ENCODE data around the gene AREL1. TPM values are rescaled to one million over a fixed set of nuclear protein-coding genes. Genes with fewer than 3 reads are reported as not detected.

The AREL1 gene
- total RNA-seq, 1 experiment from 2014 or later = 45.9 TPM

DNA sequence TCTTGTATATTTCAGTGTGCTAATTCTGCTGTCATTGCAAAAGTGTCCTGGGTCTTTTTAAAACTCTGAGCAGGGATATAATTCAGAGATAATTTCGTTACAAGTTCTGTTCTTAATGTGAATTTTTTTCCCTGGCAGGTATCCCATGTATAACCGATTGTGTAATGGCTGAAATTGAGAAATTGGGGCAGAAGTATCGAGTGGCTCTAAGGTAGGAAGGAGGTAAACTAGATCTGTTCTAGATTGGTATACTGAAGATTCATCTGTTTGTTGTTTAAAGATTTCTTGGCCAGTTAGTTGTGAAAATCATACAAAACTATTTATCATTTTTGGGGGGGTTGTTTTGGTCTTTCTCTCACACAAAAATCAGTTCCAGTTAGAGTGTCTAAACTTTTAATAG lies 10.3 kb upstream of the AREL1 start:
- Histone ChIP-seq H2AFZ (ENCODE audit: low read depth, low read length, poor library complexity, severe bottlenecking) (no peak overlapping the region), H3K9me2 (ENCODE audit: insufficient read depth) (no peaks in the 10 kb centered on the region), H4K20me1 (ENCODE audit: insufficient read depth) (no peaks in the 10 kb centered on the region), H3K9me3 (ENCODE audit: control insufficient read depth in 1 of 2, insufficient read depth in 1 of 2, low read depth in 1 of 2, low read length in 2 of 2) (no peaks in the 10 kb centered on the region), H3K27ac (ENCODE audit: low read depth, low read length) (no peak overlapping the region), H3K79me2 (ENCODE audit: insufficient read depth, low read length) (no peaks in the 10 kb centered on the region), H3K36me3 (ENCODE audit: control insufficient read depth in 1 of 2, insufficient read depth in 2 of 2, low read length in 2 of 2) (peaks cover 12 to 16% of the 10 kb centered on the region in 2 experiments; a peak in 2 of 4 replicates), H3K27me3 (ENCODE audit: insufficient read depth, low read length) (no peaks in the 10 kb centered on the region), H3K9ac (ENCODE audit: low read length) (no peak overlapping the region), H3K4me2 (ENCODE audit: low read length) (no peak overlapping the region), H3K4me1 (ENCODE audit: control insufficient read depth in 1 of 2, insufficient read depth in 2 of 2, low read length in 2 of 2) (no peaks in the 10 kb centered on the region), H3K4me3 (replicated peaks in 1 of 2; ENCODE audit: low read depth in 1 of 2, low read length in 2 of 2) (no peak overlapping the region)
- ChIA-PET CTCF (no interaction called here), RAD21 (ENCODE audit: low non-redundant PET in 1 of 2, low total read pairs in 2 of 2, uncharacterized antibody in 2 of 2, unreplicated experiment in 2 of 2) (no interaction called here), POLR2A (no interaction called here)
- no TSS peak for BruUV-seq (replicated peaks)
- DNase-seq (ENCODE audit: low read depth, low spot score) = no peak
- ATAC-seq = no peak
- TF ChIP-seq SRF (IDR thresholded peaks at IDR 0.05; ENCODE audit: low read depth) (no peak), RAD21 (IDR thresholded peaks at IDR 0.05; ENCODE audit: low read depth) (no peak)
- TF ChIP-seq, protein P1, sequence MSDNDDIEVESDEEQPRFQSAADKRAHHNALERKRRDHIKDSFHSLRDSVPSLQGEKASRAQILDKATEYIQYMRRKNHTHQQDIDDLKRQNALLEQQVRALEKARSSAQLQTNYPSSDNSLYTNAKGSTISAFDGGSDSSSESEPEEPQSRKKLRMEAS (IDR thresholded peaks at IDR 0.05) = no peak
- TF ChIP-seq, protein P2, sequence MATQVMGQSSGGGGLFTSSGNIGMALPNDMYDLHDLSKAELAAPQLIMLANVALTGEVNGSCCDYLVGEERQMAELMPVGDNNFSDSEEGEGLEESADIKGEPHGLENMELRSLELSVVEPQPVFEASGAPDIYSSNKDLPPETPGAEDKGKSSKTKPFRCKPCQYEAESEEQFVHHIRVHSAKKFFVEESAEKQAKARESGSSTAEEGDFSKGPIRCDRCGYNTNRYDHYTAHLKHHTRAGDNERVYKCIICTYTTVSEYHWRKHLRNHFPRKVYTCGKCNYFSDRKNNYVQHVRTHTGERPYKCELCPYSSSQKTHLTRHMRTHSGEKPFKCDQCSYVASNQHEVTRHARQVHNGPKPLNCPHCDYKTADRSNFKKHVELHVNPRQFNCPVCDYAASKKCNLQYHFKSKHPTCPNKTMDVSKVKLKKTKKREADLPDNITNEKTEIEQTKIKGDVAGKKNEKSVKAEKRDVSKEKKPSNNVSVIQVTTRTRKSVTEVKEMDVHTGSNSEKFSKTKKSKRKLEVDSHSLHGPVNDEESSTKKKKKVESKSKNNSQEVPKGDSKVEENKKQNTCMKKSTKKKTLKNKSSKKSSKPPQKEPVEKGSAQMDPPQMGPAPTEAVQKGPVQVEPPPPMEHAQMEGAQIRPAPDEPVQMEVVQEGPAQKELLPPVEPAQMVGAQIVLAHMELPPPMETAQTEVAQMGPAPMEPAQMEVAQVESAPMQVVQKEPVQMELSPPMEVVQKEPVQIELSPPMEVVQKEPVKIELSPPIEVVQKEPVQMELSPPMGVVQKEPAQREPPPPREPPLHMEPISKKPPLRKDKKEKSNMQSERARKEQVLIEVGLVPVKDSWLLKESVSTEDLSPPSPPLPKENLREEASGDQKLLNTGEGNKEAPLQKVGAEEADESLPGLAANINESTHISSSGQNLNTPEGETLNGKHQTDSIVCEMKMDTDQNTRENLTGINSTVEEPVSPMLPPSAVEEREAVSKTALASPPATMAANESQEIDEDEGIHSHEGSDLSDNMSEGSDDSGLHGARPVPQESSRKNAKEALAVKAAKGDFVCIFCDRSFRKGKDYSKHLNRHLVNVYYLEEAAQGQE (IDR thresholded peaks at IDR 0.05; ENCODE audit: low read depth) = no peak
- intact Hi-C loops (cut with micrococcal nuclease) = no loop called here

DNA sequence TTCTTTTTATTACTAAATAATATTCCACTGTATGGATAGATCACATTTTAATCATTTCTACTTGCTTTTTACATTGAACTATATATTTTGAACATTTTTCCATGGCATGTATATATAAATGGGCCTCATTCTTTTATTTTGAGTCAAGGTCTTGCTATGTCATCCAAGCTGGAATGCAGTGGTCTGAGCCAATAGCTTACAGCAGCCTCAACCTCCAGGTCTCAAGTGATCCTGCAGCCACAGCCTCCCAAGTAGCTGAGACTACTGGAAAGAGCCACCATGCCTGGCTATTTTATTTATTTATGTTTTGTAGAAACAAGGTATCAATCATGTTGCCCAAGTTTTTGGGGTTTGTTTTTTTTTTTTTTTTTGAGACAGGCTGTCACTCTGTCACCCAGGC lies 7.6 kb upstream of the AREL1 start:
- H3K27me3 ChIP-seq (ENCODE audit: insufficient read depth, low read length) = no peaks in the 10 kb centered on the region
- CTCF ChIA-PET = interaction anchor here (0.7 kb wide), 1 partner anchor 583 kb away, joined by 4 read pairs; no protein-coding TSS in a partner anchor
- no TSS peak for BruUV-seq (replicated peaks)
- POLR2A ChIA-PET = no interaction called here
- H3K36me3 ChIP-seq (ENCODE audit: control insufficient read depth in 1 of 2, insufficient read depth in 2 of 2, low read length in 2 of 2) = peaks cover 12 to 35% of the 10 kb centered on the region in 2 experiments; a peak in 3 of 4 replicates
- DNase-seq (ENCODE audit: low read depth, low spot score) (no peak), ATAC-seq (no peak)
- H4K20me1 ChIP-seq (ENCODE audit: insufficient read depth) = no peaks in the 10 kb centered on the region
- RAD21 ChIA-PET (ENCODE audit: low non-redundant PET in 1 of 2, low total read pairs in 2 of 2, uncharacterized antibody in 2 of 2, unreplicated experiment in 2 of 2) = no interaction called here
- H3K9me2 ChIP-seq (ENCODE audit: insufficient read depth) = no peaks in the 10 kb centered on the region
- TF ChIP-seq, protein P1 (IDR thresholded peaks at IDR 0.05) = no peak
- no peak for TF ChIP-seq TCF7L2 (IDR thresholded peaks at IDR 0.05; ENCODE audit: borderline replicate concordance, extremely low read depth, insufficient read depth, insufficient read length)
- intact Hi-C loops (cut with micrococcal nuclease) = no loop called here
- no peak overlapping the region for H3K27ac ChIP-seq (ENCODE audit: low read depth, low read length)
- H3K79me2 ChIP-seq (ENCODE audit: insufficient read depth, low read length) = no peaks in the 10 kb centered on the region
- no peaks in the 10 kb centered on the region for H3K9me3 ChIP-seq (ENCODE audit: control insufficient read depth in 1 of 2, insufficient read depth in 1 of 2, low read depth in 1 of 2, low read length in 2 of 2)
- H2AFZ ChIP-seq (ENCODE audit: low read depth, low read length, poor library complexity, severe bottlenecking) = no peak overlapping the region
- no peak overlapping the region for H3K4me3 ChIP-seq (replicated peaks in 1 of 2; ENCODE audit: low read depth in 1 of 2, low read length in 2 of 2)
- no peak overlapping the region for H3K4me2 ChIP-seq (ENCODE audit: low read length)
- no peak overlapping the region for H3K9ac ChIP-seq (ENCODE audit: low read length)
- no peaks in the 10 kb centered on the region for H3K4me1 ChIP-seq (ENCODE audit: control insufficient read depth in 1 of 2, insufficient read depth in 2 of 2, low read length in 2 of 2)
